22Rv1 (cell line): ENCODE data around the gene WWC2.

Experiments
- CTCF ChIP-seq: fragments of 450-650 bp; IDR thresholded peaks from 2 replicates; pipeline ENCODE4 v1.5.1; 2017; ENCODE audit warnings: mild to moderate bottlenecking
- ZFX ChIP-seq: fragments of 450-650 bp; IDR thresholded peaks from 2 replicates; pipeline ENCODE4 v1.6.1; 2017; ENCODE audit warnings: antibody characterized with exemption, borderline replicate concordance

DNA sequence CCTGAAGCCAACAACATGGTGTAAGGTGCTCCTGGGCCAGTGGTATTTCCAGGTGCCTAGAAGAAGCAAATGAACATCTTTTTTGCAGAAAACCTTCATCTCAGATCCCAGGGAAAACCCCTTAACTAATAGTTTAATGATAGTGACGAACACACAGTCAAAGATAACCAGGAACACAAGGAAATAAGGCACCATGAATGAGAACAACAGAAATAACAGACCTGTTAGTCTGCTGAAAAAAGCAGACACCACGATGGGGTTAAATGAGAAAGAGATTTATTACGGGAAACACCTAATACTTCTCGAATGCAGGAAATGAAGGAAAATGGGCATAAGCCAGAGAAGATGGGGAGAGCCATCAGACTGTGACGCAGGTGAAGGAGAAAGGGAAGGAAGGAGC, 30.6 kb upstream of the WWC2 start:
- no peak for TF ChIP-seq CTCF
- no peak for TF ChIP-seq ZFX
